NOMO-1 treated with DMSO at 0.1 percent for 48 hours (cell line): ENCODE measurements around the gene ABTB1.
"Not testable (repeated sequence)": the region's sequence is repeated elsewhere in the genome, so short reads cannot be mapped to it uniquely, and the experiment has no call there.

ENCODE experiments used
- DNase-seq: peaks from one replicate; lab custom pipeline; 2025; ENCODE audit not compliant: unreplicated experiment; lab: John Stamatoyannopoulos, UW

The ABTB1 gene

DNA sequence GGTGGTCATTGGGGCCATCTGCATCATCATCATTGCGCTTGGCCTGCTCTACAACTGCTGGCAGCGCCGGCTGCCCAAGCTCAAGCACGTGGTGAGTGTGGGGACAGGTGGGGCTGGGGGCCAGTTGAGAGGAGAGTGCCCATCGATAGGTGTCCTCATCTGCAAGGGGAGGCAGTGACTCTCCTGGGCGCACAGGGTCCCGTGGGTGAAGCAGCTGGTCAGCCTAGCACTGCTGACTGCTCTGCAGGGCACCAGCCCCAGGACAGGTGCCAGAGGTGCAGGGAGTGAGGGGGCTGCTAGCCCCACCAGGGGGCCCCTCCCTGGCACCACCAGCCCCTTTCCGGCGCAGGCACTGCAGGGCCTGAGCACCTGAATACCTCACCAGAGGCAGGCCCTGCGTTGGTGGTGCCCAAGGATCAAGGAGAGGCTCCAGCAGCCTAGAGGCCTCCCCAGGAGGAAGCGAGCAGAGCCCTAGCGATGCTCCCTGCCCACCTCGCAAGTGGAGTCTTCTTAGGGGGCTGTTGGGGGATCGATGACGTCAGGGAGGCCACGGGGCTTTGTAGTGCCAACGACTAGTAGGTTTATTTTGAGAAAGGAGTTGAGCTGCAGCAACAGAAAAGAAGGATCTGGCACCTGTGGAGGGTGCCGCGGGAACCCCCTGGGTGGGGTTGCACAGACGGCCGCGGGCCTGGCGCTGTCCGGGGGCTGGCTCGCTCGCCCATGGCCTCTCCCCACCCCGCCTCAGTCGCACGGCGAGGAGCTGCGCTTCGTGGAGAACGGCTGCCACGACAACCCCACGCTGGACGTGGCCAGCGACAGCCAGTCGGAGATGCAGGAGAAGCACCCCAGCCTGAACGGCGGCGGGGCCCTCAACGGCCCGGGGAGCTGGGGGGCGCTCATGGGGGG, 976 bp upstream of the ABTB1 start:
- DNase-seq, result peak; percentile 38

DNA sequence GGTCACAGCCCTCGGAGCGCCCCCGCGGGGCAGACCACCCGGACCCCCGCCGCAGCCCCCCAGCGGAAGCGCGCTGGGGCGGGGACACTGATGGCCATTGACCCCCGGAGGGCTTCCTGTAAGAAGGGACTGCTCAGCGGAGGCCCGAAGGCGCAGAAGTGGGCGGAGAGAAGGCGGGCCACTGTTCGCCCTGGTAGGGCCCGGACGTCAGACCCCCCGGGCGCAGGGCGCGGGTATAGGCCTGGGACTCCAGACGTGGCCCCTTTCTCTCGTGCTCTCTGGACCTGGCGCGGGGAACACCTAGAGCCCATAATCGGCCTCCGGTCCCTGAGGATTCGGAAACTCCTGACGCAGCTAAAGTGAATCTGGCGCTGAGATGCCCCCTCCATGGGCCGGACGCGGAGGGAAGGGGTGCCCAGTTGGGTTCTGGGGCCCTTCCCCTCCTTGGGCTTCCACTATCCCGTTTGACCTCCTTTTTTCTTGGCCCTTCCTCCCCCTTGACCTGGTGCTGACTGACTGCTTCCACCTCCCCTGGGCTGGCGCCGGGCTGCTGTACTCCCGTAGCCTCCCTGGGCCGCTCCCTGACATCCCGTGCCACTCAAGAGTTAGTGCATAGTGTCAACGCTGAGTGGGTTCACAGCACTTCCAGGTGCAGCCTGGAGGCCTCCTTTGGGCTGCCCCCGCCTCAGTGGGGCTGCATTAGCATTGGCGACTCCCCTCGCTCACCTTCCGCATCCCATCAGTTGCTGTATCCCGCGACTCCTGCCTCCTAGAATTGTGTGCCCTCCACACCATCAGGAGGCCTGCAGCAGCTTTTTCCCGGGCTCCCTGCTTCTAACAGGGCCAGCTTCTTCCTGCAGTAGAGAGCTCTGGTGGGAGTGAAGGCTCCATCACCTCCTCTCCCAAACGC, 694 bp downstream of the ABTB1 start:
- DNase-seq, result peak; percentile 46

DNA sequence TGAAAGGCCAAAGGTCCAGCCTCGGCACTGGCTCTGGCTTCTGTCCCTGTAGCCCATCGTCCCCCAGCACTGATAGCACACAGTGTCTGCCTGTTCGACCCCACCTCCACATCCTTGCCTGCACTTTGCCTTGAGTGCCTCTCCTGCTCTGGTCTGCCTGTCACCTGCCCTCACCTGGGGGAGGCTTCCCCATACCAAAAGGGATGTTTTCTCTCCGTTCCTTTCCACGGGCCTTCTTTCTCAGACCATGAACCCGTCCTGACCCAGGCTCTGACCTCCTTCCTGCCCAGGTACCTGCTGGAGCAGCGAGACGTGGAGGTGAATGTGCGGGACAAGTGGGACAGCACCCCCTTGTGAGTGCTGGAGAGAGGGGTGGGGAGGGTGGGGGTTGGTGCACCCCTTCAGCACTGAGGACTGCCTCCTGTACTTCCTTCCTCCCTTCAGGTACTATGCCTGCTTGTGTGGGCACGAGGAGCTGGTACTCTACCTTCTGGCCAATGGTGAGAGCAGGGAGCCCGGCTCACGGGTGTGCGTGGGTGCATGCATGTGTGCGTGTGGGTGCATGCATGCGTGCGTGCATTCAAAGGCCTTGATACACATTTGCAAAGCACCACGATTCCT, 1.5 kb downstream of the ABTB1 start:
- no peak for DNase-seq

DNA sequence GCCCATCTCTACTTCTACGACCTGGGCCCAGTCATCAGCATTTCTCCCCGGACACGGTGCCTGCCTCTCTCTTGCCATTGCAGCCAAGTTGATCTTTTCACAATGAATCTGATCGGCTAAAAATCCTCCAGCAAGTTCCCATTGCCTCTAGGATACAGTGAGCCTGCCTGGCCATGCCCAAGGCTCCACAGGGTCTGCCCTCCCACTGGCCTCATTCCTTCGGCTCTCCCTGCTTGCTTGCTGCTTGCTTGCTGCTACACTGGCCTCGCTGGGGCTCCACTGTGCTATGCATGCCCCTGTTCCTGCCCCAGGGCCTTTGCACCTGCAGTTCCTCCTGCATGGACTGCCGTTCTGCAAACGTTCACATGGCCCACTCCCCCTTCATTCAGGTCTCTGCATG, 2.0 kb downstream of the ABTB1 start:
- DNase-seq, result no peak

DNA sequence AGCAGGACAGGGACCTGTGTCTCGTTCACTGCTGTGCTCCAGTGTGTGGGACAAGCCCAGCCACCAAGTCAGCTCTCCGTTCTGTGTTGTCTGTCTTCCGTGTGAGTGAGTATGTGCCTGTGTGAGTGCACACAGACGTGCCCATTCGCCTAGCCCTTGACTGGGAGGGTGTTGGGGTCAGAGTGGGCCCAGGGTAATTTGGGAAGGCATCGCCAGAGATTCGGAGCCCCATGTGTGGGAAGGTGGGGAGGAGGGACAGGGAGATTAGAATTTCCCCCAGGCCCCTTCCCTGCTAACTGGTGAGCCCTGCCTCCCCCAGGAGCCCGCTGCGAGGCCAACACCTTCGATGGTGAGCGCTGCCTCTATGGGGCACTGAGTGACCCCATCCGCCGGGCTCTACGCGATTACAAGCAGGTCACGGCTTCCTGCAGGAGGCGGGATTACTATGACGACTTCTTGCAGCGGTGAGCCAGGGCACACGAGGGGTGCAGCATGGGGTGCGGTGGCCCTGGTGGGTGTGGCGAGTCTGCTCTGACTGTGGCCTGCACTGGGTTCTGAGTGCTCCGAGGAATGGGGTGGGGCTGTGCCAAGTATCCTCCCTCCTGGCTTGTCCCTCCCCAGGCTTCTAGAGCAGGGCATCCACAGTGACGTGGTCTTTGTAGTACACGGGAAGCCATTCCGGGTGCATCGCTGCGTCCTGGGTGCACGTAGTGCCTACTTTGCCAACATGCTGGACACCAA, 3.1 kb downstream of the ABTB1 start:
- DNase-seq, result no peak

DNA sequence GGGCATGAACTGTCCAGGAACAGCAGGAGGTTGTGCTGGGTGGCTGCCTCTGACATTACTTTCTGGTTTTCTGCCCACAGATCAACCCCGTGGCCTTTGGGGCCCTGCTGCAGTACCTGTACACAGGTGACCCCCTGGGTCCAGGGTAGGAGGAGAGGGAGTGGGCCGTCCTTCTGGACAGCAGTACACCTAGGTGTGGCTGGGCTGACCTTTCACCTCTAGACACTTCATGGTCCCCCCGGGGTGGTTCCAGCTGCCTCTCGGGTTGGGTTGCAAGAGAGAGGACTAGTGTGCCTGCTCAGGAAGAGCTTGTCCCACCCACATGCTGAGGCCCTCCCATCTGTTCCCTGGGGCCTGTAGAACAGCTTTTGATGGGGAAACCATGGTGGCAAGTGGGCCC, 3.7 kb downstream of the ABTB1 start:
- no peak for DNase-seq

DNA sequence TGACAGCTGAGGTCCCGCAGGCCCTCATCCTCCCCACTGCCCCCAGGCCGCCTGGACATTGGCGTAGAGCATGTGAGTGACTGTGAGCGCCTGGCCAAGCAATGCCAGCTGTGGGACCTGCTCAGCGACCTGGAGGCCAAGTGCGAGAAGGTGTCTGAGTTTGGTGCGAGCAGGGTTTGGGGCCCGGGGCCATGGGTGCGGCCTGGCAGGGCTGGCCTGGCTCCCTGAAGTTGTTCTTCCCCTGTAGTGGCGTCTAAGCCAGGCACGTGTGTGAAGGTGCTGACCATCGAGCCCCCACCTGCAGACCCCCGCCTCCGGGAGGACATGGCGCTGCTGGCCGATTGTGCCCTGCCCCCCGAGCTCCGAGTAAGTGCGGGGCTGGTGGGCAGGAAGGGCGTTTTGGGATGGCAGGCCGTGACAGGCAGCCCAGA, 4.2 kb downstream of the ABTB1 start:
- no peak for DNase-seq

DNA sequence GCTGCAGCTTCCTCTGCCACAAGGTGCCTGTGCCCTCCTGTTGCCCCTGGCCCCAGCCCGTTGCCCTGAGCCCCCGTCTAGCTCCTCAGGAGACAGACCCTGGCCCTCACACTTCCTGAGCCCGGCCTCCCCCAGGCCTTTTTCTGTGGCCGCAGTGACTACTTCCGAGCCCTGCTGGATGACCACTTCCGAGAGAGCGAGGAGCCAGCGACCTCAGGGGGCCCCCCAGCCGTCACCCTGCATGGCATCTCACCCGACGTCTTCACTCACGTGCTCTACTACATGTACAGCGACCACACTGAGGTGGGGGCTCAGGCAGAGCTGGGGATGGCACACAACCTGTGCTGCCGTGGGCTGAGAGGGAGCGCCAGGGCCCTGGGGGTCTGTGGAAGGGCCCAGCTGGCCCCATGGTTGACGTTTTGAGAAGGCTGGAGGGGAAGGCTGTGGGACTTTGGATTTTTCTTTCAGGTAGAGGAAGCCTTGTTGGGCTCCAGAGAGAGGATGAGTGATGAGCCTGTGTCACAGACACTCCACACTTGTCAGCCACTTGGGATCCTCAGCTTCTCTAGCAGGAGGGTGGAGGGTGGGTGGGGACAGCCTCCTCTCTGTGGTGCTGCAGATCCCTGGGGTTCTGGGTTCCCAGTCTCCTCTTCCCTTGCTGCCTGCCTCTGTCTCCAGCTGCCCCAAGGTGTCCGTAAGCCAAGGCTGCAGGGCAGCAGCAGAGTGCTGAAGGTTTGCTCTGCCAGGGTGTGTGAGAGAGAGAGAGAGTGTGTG, 5.0 kb downstream of the ABTB1 start:
- DNase-seq, result no peak

DNA sequence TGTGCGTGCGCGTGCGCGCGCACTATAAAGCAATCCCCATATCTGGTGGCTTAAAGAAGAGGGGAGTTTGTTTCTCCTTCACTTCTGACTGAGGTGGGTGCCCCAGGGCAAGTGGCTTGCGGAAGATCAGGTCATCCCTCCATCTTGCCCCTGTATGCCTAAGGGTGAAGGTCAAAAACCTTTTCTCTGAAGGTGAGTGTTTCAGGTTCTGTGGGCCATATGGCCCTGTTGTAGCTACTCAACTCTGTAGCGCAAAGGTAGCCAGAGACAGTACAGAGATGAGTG, 5.5 kb downstream of the ABTB1 start:
- no peak for DNase-seq

DNA sequence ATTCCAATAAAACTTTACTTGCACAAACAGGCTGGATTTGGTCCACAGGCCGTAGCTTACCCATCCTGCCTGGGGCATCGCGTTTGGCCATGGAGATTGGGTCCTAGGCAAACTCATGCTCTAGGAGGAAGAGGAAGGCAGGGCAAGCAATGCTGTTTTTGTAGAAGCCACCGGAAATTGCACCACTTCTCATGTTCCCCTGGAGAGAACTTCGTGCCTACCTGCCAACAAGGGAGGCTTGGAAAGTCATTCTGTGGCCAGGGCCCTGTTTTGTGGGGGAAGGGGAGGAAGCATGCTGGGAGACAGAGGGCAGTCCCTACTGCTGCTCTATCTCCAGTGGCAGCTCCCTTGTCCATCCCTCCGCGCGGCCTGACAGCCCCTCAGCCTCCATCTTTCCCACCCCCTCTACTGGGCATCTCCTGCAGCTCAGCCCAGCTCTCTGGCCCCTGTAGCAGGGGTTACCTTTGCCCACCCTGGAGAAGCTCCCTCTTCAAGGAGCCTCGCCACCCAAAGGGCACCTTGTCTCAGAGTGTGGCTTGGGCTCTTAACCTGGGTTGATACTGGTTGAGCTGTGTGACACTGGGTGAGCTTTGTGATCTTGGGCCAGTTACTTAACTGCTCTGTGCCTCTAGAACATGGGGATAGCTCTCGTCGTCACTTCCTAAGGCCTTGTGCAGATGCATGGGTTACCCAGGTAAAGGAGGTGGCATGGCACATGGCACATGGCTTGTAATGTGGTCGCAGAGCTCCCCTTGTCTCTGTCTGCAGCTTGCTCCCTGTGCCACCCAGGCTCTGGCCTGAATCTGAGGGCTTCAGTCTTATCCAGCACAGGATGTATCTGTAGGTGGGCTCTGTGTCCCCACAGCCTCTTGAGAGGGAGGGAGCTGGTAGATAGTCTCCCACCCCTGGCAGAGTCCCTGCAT, 6.1 kb downstream of the ABTB1 start:
- peak; percentile 85 for DNase-seq

DNA sequence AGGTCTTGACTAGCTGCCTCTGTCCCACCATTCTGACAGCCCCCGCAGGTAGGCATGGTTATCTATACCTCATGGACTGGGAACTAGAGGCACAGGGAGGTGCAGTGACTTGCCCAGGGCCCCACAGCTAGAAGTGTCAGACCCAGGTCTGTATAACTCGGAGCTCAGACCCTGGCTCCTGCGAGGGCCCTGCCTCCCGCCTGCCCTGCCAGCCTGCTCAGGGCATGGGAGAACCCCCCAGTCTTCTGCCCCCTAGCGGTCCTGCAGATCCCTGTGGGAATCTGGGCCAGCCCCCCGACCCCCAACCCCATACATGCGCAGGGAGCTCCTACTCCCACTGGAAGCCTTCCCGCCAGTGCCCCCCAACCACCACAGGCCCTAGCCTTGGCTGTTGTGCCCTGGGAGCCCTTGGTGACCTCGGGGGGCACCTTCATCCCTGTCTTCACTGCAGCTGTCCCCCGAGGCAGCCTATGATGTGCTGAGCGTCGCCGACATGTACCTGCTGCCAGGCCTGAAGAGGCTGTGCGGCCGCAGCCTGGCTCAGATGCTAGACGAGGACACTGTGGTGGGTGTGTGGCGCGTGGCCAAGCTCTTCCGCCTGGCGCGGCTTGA, 6.9 kb downstream of the ABTB1 start:
- no peak for DNase-seq

DNA sequence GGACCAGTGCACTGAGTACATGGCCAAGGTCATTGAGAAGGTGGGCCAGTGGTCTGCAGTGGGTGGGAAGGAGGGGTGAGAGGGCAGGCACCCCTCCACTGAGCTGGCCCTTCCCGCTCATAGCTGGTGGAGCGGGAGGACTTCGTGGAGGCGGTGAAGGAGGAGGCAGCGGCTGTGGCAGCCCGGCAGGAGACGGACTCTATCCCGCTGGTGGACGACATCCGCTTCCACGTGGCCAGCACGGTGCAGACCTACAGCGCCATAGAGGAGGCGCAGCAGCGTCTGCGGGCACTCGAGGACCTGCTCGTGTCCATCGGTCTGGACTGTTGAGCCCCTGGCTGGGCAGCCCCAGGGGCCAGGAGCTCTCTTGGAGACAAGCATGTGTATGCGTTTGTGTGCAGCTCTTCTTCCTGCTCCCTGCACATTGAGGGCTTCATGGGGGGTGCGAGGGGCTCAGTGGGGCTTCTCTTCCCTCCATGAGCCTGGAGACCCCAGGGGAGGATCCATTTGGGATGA, 7.5 kb downstream of the ABTB1 start:
- DNase-seq, result no peak

DNA sequence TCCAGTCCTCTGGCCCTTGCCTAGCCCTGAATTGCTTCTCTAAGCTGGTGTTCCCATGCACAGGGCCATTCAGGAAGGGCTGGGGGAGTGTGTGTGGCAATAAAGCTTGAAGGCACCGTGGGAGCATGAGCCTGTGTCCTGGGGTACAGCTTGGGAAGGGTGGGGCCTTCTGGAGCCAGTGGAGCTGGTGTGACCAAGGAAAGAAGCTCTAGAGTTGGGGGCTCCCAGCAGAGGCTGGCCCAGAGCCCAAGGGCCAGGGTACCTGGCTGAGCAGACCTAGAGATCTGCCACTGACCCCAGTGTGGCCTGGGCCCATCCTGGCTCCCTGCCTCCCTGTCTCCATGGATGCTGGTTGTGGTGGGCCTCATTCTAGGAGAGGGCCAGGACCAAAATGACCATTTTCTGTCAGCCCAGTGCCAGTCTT, 8.1 kb downstream of the ABTB1 start:
- DNase-seq, result no peak

DNA sequence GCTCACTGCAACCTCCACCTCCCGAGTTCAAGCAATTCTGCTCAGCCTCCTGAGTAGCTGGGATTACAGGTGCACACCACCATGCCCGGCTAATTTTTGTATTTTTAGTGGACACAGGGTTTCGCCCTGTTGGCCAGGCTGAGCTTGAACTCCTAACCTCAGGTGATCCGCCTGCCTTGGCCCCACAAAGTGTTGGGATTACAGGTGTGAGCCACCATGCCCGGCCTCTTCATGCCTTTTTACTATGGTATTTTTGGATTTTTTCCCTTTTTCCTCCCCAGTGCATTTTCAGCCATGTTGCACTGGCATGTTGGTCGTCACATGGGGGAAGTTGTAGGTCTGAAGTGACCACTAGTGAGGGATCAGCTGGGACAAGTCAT, 9.4 kb downstream of the ABTB1 start:
- not testable (repeated sequence) for DNase-seq

DNA sequence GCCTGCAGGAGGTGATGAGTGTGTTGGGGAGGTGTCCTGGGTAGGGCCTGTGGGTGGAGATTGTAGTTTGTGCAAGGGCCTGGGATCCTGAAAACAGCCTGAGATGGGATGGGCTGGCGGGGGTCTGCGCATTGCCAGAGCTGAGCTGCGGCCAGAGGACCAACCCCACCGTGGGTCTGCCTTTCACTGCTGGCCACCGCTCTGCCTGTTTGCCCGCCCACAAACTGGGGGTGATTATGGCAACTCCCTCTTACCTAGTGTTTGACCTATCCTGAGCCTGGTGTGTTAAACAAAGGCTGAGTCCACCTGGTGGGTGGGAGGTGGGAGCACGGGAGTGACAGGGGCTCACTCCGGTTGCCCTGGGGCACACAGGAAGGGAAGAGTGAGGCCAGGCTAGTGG, 9.8 kb downstream of the ABTB1 start:
- no peak for DNase-seq

DNA sequence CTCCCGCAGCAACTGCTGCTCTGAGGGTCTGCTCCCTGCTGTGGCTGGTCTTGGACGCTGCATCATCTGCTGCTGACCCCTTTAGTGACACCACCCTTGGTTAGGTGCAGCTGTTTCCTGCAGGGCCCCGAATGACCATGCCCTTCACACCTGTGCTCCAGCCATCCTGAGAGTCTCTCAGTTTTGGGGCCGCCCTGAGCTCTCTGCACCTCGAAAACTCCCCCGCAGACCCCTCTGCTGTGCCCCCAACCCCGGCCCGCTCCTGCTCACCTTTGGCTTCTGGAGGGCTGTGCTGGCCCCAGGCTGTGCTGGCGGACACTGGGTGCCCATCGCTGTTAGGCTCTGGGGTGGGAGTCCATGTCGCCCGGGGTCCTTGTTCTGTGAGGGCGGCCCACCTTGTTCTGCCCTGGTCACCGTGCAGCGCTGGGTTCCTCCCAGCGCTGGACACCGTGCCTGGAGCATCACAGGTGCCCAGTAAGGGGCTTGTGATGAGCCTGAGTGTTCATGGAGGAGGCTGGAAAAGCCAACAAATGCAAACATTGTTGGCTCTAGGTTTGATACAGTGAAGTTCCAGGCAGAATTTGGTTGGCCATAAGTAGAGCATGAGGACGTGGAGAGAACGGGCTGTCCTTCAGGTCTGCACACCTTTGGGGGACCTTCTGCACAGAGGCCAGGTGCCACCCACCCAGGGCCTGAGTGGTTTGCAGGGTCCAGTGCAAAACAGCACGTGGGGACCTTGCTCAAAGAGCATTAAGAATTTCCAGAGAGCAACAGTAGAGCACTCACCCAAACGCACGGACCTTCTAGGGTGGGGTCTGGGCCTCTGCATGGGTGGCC, 12.3 kb downstream of the ABTB1 start:
- DNase-seq, result no peak

DNA sequence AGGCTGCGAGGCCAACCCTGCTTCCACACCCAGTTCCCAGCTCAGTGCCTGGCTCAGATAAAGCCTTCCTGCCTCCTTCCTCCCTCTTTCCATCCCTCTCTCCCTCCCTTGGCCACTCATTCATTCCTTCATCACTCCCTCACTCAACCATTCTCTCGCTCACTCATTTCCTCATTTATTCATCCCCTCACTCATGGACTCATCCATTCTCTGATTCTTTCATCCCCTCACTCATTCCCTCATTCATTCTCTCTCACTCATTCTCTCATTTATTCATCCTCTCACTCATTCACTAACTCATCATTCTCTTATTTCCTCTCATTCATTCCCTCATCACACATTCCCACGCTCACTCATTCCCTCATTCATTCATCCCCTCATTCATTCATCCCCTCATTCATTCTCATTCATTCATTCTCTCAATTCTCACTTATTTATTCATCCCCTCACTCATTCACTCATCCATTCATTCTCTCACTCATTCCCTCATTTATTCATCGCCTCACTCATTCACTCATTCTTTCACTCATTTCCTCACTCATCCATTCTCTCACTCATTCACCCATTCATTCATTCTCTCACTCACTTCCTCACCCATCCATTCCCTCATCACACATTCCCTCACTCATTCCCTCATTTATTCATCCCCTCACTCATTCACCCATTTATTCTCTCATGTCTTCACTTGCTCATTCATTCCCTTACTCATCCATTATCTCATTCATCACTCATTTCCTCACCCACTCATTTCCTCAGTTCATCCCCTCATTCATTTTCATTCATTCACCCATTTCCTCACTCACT, 13.2 kb downstream of the ABTB1 start:
- DNase-seq, result no peak
